H9 (cell line): ENCODE data around the gene HYPK. TPM values are rescaled to one million over a fixed set of nuclear protein-coding genes. Genes with fewer than 3 reads are reported as not detected.

Experiments used
- DNase-seq: peaks from one replicate; pipeline ENCODE4 v3.0.0-alpha.2; 2017
- H2AFZ ChIP-seq: one replicate; pipeline ENCODE4 v1.6.1; 2013; ENCODE audit warnings: mild to moderate bottlenecking, low read length, control low read depth, moderate library complexity
- H2AK5ac ChIP-seq: 2 replicates; pipeline ENCODE4 v1.6.1; 2013; ENCODE audit warnings: low read length, control low read depth, mixed read lengths; ENCODE audit not compliant: insufficient read length
- H2BK120ac ChIP-seq: one replicate; pipeline ENCODE4 v1.6.1; 2013; ENCODE audit warnings: low read depth, mild to moderate bottlenecking, low read length, control low read depth, inconsistent platforms; ENCODE audit not compliant: poor library complexity, severe bottlenecking
- H2BK12ac ChIP-seq: 2 replicates; pipeline ENCODE4 v1.6.1; 2013; ENCODE audit warnings: low read length, control low read depth, mixed read lengths, low read depth; ENCODE audit not compliant: insufficient read length
- H2BK15ac ChIP-seq: 2 replicates; pipeline ENCODE4 v1.6.1; 2013; ENCODE audit warnings: low read depth, low read length, control low read depth
- H2BK20ac ChIP-seq: one replicate; pipeline ENCODE4 v1.6.1; 2013; ENCODE audit warnings: low read depth, mild to moderate bottlenecking, low read length, control low read depth, inconsistent platforms; ENCODE audit not compliant: poor library complexity, severe bottlenecking
- H2BK5ac ChIP-seq: 2 replicates; pipeline ENCODE4 v1.6.1; 2013; ENCODE audit warnings: low read length, control low read depth, mixed read lengths; ENCODE audit not compliant: insufficient read length
- H3K14ac ChIP-seq: 2 replicates; pipeline ENCODE4 v1.6.1; 2013; ENCODE audit warnings: low read length, control low read depth; ENCODE audit not compliant: insufficient read depth
- H3K18ac ChIP-seq: 2 replicates; pipeline ENCODE4 v1.6.1; 2013; ENCODE audit warnings: low read depth, mild to moderate bottlenecking, mixed read lengths, low read length, control low read depth; ENCODE audit not compliant: insufficient read length
- H3K23ac ChIP-seq: 2 replicates; pipeline ENCODE4 v1.6.1; 2013; ENCODE audit warnings: low read length, control low read depth, mixed read lengths, low read depth; ENCODE audit not compliant: insufficient read length
- H3K23me2 ChIP-seq: 2 replicates; pipeline ENCODE4 v1.6.1; 2013; ENCODE audit warnings: low read depth, mild to moderate bottlenecking, mixed read lengths, low read length, control low read depth; ENCODE audit not compliant: insufficient read length, poor library complexity, severe bottlenecking
- H3K27ac ChIP-seq: 2 replicates; pipeline ENCODE4 v1.5.1; 2013; ENCODE audit warnings: low read length, control low read depth, mixed read lengths, low read depth; ENCODE audit not compliant: insufficient read length
- H3K27me3 ChIP-seq: 2 replicates; pipeline ENCODE4 v1.6.1; 2013; ENCODE audit warnings: low read length, control low read depth, inconsistent platforms; ENCODE audit not compliant: insufficient read depth
- H3K4ac ChIP-seq: 2 replicates; pipeline ENCODE4 v1.6.1; 2013; ENCODE audit warnings: low read depth, mild to moderate bottlenecking, control low read depth, inconsistent platforms, low read length, moderate library complexity
- H3K4me1 ChIP-seq: 2 replicates; pipeline ENCODE4 v1.6.1; 2013; ENCODE audit warnings: low read length, control low read depth, inconsistent platforms; ENCODE audit not compliant: insufficient read depth
- H3K4me2 ChIP-seq: 2 replicates; pipeline ENCODE4 v1.6.1; 2013; ENCODE audit warnings: low read length, control low read depth, mixed read lengths; ENCODE audit not compliant: insufficient read length, insufficient read depth
- H3K56ac ChIP-seq: 2 replicates; pipeline ENCODE4 v1.6.1; 2013; ENCODE audit warnings: low read depth, mild to moderate bottlenecking, mixed read lengths, low read length, control low read depth; ENCODE audit not compliant: insufficient read length
- H3K79me1 ChIP-seq: 2 replicates; pipeline ENCODE4 v1.6.1; 2013; ENCODE audit warnings: low read depth, mild to moderate bottlenecking, moderate library complexity, low read length, control low read depth, inconsistent platforms; ENCODE audit not compliant: insufficient read depth, poor library complexity, severe bottlenecking
- H3K79me2 ChIP-seq: 2 replicates; pipeline ENCODE4 v1.6.1; 2013; ENCODE audit warnings: low read length, control low read depth, inconsistent platforms; ENCODE audit not compliant: insufficient read depth
- H3K9ac ChIP-seq: 2 replicates; pipeline ENCODE4 v1.6.1; 2013; ENCODE audit warnings: low read length, control low read depth, mixed read lengths; ENCODE audit not compliant: insufficient read length; ENCODE audit errors: extremely low read depth
- H3K9me3 ChIP-seq: one replicate; pipeline ENCODE4 v1.6.1; 2013; ENCODE audit warnings: low read depth, low read length, inconsistent platforms; ENCODE audit not compliant: control insufficient read depth
- H3T11ph ChIP-seq: one replicate; pipeline ENCODE4 v1.6.1; 2013; ENCODE audit warnings: mild to moderate bottlenecking, low read length, control low read depth, inconsistent platforms
- H4K20me1 ChIP-seq: one replicate; pipeline ENCODE4 v1.6.1; 2013; ENCODE audit not compliant: control insufficient read depth, insufficient read length, insufficient read depth
- H4K5ac ChIP-seq: 2 replicates; pipeline ENCODE4 v1.6.1; 2013; ENCODE audit warnings: low read depth, mild to moderate bottlenecking, mixed read lengths, low read length, control low read depth; ENCODE audit not compliant: insufficient read length
- H4K8ac ChIP-seq: replicated peaks from 2 replicates; pipeline ENCODE4 v1.6.1; 2013; ENCODE audit warnings: low read length, control low read depth, mixed read lengths, low read depth; ENCODE audit not compliant: insufficient read length
- H4K91ac ChIP-seq: 2 replicates; pipeline ENCODE4 v1.6.1; 2013; ENCODE audit warnings: low read depth, mild to moderate bottlenecking, moderate library complexity, mixed read lengths, low read length, control low read depth; ENCODE audit not compliant: insufficient read length
- H3K27ac Mint-ChIP-seq, 3 experiments: 2 replicates in 2 of 3; 3 replicates in 1 of 3; pipeline ENCODE4 v1.8.0; 2020 to 2021; ENCODE audit warnings: mixed read lengths in 3 of 3, mild to moderate bottlenecking in 1 of 3, moderate library complexity in 1 of 3
- H3K27me3 Mint-ChIP-seq: 2 replicates; pipeline ENCODE4 v1.8.0; 2021; ENCODE audit warnings: low read depth, mild to moderate bottlenecking, moderate library complexity, mixed read lengths
- H3K36me3 Mint-ChIP-seq, 3 experiments: 2 replicates in 2 of 3; 3 replicates in 1 of 3; pipeline ENCODE4 v1.8.0; 2020 to 2021; ENCODE audit warnings: low read depth in 3 of 3, mixed read lengths in 3 of 3; ENCODE audit not compliant: insufficient read depth in 1 of 3
- H3K4me1 Mint-ChIP-seq, 2 experiments: 2 replicates each; pipeline ENCODE4 v1.8.0; 2020; ENCODE audit warnings: mixed read lengths in 2 of 2
- H3K4me3 Mint-ChIP-seq, 2 experiments: 2 replicates in 1 of 2; 3 replicates in 1 of 2; pipeline ENCODE4 v1.8.0; 2020 to 2021; ENCODE audit warnings: mild to moderate bottlenecking in 2 of 2, mixed read lengths in 2 of 2, moderate library complexity in 1 of 2
- H3K9me3 Mint-ChIP-seq, 2 experiments: 2 replicates in 1 of 2; 3 replicates in 1 of 2; pipeline ENCODE4 v1.8.0; 2020; ENCODE audit warnings: mild to moderate bottlenecking in 2 of 2, mixed read lengths in 2 of 2, moderate library complexity in 1 of 2
- CTCF ChIP-seq: fragments of 200-600 bp; sonication (generic); conservative IDR thresholded peaks from 3 replicates; pipeline ENCODE4 v1.8.0; 2021; ENCODE audit warnings: antibody characterized with exemption, mild to moderate bottlenecking
- WGBS: extraction: QIAGEN DNeasy Blood & Tissue Kit; methylation state at CpG from one replicate; pipeline ENCODE4 v1.1.7; 2013; ENCODE audit warnings: missing lambda C conversion rate, low lambda C conversion rate, mixed read lengths; ENCODE audit not compliant: insufficient read length; ENCODE audit errors: extremely low coverage; 5-methylcytosine and 5-hydroxymethylcytosine counted together
- total RNA-seq: library from RNA; stranded (reverse); gene quantifications from 2 replicates; pipeline ENCODE4 v1.2.1, GENCODE V29; 2021

The HYPK gene
- total RNA-seq, 1 experiment from 2014 or later, result 25.4 TPM

GRCh38 chr15:43851251-43851650, 50.9 kb downstream of the HYPK start:
- Histone ChIP-seq H3K23ac (no peak overlapping the region), H3K4me2 (no peak overlapping the region), H3K79me2 (no peaks in the 10 kb centered on the region), H4K5ac (no peak overlapping the region), H3K23me2 (no peaks in the 10 kb centered on the region), H3T11ph (no peak overlapping the region), H3K56ac (no peak overlapping the region), H2BK15ac (no peak overlapping the region), H2AFZ (no peak overlapping the region), H3K4me1 (no peaks in the 10 kb centered on the region), H2BK20ac (no peak overlapping the region), H3K79me1 (no peaks in the 10 kb centered on the region), H3K14ac (no peak overlapping the region), H2BK12ac (no peak overlapping the region), H3K9ac (no peak overlapping the region), H4K91ac (no peak overlapping the region), H2BK5ac (no peak overlapping the region), H4K20me1 (no peaks in the 10 kb centered on the region), H2AK5ac (no peak overlapping the region), H3K9me3 (no peaks in the 10 kb centered on the region), H4K8ac (no peak overlapping the region), H3K27me3 (no peaks in the 10 kb centered on the region), H3K27ac (no peak overlapping the region), H2BK120ac (no peak overlapping the region), H3K18ac (no peak overlapping the region), H3K4ac (no peak overlapping the region)
- TF ChIP-seq CTCF, result no peak
- no peaks in the 10 kb centered on the region for H3K9me3 Mint-ChIP-seq
- WGBS, result no CpG with 5 or more reads among the region's 3 CpGs
- no peak overlapping the region for H3K27ac Mint-ChIP-seq
- no peaks in the 10 kb centered on the region for H3K4me1 Mint-ChIP-seq
- no peak for DNase-seq
- no peak overlapping the region for H3K4me3 Mint-ChIP-seq
- no peaks in the 10 kb centered on the region for H3K27me3 Mint-ChIP-seq
- peaks cover 14 to 47% (median 44%) of the 10 kb centered on the region in 3 experiments; a peak in 6 of 7 replicates for H3K36me3 Mint-ChIP-seq
